A172 (cell line): ENCODE measurements around the gene MOK. TPM values are rescaled to one million over a fixed set of nuclear protein-coding genes. Genes with fewer than 3 reads are reported as not detected.
A peak's percentile ranks its signal among the peaks of the same experiment; 100 is the strongest.

Experiments used
- DNase-seq: peaks from one replicate; pipeline ENCODE4 v3.0.0-alpha.2; 2015; ENCODE audit warnings: low spot score
- total RNA-seq: library from RNA; depleted of rRNA; stranded (reverse); fragments of >200 nt; shearing (Covaris generic); gene quantifications from 2 replicates; pipeline ENCODE4 v1.2.3, GENCODE V29; 2014

Gene MOK
- total RNA-seq, 1 experiment from 2014 or later, result 8.4 TPM

DNA sequence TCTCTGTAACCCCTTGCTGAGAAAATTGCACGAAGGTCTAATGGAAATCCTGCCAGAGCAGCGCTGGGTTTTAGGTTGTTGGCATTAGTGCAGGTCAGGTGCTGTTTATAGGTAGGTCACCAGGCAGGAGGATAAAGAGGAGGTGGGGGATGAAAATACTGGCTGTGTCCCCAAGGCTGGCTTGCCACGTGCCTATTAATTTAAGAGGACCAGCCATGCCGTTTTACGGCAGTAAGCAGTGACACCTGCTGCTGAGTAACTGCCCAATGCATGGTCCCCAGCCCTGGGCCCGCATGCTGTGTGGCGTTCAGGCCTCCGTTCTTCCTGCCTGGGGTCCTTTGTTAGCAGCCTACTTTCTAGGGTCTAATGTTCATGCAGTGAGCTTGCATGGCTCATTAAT lies 98.0 kb downstream of the MOK start:
- DNase-seq, result no peak

DNA sequence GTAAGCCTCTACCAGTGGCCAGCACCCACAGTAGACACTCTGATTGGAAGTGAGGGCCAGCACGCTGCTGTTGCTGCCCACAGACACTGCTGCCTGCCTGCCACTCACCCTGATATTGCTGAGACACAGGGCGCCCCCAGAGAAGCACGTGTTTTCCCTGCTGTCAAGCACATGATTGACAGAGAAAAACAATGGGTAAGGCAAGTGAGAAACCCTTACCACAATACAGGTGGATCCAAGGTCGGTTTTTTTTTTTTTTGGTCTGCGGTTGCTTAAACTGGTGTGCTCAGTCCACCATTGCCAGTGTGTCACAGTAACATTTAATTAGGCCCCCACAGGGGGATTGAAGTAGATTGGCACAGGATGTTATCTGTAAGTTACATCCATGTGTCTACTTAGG lies 99.4 kb downstream of the MOK start:
- DNase-seq, result no peak

DNA sequence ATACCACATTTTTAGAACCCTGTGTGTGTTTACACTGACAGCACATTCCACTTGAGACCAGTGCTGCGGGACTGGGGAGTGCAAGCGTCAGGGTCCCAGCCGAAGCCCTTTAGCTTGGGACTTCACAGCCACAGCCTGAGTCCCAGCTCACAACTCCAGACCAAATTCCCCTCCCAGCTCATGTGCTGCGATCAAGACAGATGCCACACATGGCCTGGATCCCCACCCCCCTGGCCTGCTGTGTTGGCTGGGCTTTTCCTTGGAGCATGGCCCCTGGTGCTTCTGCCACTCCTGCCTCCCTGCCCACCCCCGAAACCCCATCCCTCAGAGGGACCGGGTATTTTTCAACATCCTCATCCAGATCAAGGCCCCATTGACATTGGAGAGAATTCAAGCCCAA lies 101.6 kb downstream of the MOK start:
- DNase-seq, result no peak

DNA sequence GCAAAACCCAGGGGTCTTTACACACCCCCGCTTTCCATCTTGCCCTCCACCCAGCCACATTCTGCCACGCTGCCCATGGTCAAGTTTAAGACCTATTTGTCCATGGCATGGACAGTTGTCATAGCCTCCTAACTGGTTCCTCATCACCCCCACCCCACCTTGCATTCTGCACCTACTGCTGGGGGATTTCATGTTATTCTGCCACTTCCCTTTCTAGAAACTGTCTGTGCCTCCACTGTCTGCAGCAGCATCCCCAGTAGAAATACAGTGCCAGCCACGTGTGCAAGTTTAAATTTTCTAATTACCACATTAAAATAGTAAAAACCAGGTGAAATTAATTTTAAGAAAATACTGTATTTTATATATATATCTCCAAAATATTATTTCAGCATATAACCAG lies 102.0 kb downstream of the MOK start:
- DNase-seq, result no peak

DNA sequence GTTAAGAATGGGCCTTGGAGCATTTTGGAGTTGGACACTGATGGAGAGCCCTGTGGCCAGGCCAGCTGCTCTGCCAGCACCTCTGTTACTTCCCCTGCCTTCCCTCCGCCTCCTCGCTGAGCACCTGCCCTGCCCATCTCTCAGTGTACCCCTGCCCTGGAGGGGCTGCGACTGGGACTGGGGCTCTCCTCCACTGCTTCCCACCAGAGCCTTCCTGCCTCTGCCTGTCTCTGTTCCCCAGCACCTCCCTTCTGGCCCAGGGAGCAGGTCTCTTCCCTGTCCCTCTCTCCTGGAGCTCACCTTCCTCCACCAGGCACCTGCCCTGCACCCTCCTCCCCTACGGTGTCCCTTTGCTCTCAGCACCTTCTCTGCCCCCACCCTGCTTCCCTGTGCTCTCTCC lies 103.2 kb downstream of the MOK start:
- DNase-seq, result no peak

DNA sequence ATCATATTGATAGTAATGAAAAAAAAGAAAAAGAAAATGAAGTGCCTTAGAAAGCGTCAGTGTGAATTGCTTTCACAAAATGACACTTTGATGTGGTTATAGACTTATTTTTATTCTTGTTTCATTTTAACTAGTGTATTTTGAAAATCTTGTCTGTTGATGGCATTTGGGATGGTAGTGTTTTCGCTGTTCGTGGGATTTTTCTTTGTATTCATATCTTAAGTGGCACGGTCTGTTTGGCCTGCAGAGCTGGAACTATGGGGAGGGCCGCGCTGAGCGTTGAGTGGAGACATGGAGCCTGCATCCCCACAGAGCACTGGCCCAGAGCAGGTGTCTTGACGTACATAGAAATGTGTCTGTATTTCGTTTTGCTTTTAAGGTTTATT lies 103.6 kb downstream of the MOK start:
- DNase-seq, result no peak

DNA sequence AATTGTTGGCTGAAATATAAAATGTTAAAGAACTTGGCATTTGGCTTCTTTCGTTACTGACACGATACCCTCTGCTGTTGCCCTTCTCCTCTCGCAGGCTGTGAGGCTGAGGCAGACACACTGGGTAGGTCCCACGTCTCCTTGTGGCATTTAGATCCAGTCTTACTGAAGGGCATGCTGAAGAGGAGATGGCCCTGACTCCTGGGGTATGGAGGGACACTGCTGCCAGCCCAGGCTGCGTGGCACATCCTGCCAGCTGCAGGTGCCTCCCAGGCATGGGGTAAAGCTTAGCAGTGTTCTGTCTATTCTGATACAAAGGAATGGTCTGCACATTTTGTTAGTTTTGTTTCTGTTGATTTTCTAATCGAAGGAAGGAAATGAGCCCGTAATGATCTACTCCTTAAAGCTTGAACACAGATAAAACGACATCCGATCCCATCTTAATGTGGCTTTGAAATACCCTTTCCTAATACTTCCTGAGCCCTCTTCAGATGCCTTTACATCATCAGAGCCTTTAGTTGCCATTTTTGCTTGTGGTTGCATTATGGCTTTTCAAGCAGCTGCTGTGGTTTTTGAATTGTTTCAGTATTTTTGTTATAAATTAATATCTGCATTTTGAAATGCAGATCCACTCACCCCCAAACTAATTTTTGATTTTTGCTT lies 104.1 kb downstream of the MOK start:
- no peak for DNase-seq

DNA sequence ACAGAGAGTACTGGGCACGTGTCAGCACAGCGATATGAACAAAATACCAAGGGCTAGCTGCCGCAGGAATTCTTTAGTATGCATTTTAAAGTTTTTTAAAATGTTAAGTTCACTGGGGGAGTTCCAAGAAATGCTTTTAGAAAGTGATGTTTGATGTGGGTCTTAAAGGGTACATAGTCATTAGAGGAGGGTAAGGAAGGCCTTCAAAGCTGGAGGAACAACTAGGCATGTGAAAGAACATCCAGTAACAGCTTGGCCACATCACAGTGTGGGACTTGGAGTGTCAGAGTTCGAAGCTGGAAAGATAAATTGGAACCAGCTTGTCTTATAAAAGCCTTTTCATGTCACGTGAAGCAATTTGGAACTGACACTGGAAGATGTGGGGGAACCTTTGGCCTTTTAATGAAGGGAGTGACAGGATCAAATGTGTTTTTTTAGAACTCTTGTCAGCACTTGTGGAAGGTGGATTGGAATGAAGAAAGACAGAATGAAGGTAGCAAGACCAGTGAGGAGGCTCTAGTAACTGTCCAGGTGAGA lies 107.6 kb downstream of the MOK start:
- DNase-seq, result no peak

DNA sequence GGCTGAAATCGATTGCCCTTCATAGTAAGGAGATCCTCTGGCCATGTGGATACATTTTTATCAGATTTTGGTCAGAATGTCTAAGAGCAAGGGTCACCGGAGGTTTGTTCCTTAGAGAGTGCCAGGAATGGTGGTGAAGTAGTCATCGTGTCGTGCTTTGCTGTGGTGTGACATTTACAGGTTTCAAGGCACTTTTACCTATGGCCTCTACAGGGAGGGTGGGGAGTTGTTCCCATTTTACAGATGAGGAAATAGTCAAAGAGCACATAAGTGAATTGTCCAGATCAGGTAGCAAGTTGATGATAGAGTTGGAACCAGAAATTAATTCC lies 108.1 kb downstream of the MOK start:
- no peak for DNase-seq

DNA sequence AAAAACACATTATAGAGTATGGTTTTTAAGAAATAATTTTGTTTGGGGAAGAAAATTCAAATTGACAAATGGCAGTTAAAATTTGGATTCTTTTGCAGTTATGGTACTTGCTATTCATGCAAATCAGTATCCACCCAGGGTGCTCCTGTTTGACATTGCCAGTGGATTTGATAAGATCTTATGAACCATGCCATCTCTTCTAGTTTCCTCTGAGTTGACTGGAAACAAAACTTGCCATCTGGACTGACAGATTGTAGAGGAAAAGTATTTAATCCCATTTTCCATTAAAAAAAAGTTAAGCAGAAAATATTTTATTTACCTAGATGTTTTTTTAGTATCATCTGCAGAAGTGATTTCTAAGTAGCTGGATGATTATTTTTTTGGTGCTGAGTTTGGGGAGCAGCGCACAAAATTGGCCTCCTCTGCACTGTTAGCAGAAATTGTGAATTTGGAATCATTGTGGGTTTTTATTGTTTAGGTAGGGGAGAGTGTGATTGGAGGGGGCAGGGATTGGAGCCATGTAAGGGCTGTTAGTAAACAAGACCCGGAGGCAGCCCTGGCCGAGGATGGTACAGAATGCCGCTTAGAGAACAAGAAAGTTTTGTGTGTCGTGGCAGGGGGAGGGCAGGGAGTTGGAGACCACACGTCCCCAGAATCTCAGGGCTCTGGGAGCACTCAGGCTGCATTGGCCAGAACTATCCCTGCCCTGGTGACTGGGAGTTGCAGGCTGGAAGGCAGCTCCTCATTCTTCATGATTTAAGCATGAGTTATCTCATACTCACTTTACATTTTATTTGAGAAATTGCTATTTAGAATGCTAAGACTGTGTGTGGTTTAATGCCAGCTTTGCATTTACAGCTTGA lies 108.7 kb downstream of the MOK start:
- no peak for DNase-seq

DNA sequence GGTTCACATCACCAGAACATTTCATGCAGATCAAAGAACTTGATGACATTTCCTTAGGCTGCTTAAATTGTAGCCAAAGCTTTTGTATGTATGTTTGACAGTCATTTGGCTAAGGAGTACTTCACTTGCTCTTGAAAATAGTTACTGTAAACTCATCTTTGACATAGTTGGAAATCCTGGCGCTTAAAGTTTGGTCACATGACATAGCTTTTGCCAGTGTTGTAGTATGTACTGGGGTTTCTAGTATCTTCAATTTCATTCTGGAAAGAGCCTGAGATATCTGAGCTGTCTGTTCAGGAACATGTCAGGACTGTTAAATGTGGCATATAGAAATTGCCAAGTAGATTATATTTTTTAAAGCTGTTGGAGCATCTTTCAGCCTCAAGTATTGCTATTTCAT lies 109.5 kb downstream of the MOK start:
- no peak for DNase-seq

DNA sequence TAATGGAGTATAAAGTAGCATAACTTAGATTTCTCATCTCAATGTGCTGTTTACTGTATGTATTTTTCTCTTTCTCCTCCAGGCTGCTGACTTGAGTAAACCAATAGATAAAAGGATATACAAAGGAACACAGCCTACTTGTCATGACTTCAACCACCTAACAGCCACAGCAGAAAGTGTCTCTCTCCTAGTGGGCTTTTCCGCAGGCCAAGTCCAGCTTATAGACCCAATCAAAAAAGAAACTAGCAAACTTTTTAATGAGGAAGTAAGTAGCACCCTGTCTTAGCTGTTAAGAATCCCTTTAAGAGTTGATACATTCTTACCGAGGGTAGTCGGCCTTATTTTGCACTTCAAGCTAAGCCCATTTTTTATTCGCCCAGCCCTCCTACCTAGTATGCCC lies 110.1 kb downstream of the MOK start:
- no peak for DNase-seq

DNA sequence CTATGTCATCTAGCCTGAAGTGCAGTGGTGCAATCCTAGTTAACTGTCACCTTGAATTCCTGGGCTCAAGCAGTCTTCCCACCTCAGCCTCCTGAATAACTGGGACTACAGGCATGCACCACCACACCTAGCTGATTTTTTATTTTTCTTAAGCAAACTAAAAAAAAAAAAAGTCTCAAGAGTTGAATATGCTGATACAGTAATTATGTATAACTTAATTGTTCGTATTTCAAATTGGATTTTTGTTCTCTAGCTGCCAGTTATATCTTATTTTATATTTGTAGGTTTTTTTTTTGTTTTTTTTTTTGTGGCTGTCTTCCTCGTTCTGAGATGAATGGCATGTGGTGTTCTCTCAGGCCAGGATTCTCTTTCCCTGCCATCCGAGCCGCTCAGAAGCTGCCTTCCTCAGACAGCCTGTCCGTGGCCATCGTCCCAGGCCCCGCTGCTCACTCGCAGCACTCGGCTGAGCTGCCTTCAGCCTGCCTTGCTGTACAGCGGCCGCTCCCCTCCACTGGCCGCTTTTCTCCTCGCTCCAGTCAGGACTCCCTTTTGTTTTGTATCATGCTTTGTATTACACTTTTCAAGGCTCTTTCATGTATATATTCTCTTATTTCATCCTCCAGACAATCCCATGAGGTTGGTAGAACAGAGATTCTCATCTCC lies 112.0 kb downstream of the MOK start:
- no peak for DNase-seq

DNA sequence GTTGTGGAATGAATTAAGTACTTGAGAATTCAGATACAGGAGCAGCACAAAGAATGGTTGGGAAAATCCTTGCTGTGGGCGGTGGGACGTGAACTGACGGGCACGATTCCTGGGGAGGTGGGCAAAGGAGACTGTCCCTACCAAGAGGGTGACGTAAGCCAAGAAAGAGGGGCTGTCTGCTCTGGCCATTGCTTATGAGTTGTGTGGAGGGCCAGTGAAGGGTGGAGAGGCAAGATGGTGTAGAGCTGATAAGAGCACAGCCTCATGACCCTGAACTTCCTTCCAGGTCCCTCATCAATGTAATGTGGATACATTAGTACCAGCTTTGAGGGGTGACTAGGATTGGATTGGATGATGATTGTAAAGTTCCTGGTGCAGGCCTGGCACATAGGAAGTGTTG lies 115.1 kb downstream of the MOK start:
- no peak for DNase-seq

DNA sequence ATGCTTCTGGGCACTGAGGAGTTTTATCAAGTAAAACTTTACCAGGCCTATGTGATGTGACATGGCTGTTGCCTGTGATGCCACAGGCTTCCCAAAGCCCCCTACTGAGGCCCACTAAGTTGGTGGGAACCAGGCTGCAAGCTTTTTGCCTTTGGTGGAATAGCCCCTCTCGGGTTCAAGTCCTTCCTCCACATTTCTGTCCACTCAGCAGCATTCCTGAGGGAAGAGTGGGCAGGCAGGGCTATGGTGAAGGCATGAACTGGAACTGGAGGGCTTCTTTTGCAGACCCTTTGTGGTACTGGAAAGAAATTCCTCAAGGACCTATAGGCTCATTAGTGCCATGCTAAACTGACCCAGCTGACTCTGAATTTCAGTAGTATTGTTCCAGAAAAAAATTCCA lies 116.8 kb downstream of the MOK start:
- no peak for DNase-seq

DNA sequence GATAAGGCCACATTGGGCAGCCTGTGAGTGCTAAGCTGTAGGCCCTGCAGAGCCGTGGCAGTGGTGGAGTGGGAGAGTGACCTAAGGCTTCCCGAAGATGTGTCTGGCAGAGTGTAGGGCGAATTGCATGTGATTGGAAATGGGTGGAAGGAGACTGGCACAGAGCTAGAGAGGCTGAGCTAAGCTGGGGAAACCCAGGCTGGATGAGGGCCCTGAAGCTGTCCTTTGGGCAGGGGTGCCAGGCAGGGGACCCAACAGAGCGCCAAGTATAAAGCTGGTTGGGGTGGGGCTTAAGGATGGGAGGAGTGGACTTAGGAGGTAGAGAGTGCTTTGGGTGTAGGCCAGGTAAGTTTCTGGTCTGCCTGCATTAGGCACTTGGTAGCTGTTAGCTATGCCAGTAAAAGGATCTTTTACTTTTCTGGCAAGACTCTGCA lies 117.4 kb downstream of the MOK start:
- DNase-seq, result peak; percentile 0

DNA sequence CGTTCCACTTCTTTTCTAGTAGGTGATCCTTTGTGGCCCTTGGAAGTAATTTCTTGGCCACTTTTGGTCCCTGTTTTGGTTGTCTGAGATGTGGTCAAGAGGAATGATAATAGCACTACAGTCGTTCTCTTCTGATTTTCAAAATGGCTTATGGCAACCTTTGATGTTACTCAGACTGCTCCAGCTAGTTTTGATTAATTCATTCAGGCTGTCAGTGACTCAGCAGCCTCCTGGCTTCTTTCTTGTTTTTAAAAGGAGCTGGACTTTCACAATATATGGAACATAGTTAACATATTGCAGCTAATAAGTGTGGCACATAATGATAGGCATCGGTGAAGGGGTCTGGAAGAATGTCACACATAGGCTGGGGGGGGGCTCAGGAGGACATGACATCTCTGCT lies 117.9 kb downstream of the MOK start:
- DNase-seq, result peak; percentile 71

DNA sequence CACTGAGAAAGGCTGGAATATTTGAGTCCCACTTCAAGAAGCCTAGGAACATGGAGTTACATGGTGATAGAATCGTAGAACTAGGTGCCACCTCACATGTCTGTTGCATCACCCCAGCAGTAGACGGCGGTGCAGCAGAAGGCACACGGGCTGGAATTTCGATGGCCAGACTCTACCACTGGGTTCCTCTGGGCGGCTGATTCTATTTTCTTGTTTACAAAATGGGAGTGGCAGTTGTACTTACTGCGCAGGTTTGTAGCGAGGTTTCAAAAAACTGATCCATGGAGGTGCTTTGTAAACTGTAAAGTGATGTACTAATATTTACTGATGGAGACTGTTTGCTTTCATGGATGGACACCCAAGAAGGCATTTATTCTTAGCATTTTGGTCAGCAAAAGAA lies 119.6 kb downstream of the MOK start:
- DNase-seq, result no peak

DNA sequence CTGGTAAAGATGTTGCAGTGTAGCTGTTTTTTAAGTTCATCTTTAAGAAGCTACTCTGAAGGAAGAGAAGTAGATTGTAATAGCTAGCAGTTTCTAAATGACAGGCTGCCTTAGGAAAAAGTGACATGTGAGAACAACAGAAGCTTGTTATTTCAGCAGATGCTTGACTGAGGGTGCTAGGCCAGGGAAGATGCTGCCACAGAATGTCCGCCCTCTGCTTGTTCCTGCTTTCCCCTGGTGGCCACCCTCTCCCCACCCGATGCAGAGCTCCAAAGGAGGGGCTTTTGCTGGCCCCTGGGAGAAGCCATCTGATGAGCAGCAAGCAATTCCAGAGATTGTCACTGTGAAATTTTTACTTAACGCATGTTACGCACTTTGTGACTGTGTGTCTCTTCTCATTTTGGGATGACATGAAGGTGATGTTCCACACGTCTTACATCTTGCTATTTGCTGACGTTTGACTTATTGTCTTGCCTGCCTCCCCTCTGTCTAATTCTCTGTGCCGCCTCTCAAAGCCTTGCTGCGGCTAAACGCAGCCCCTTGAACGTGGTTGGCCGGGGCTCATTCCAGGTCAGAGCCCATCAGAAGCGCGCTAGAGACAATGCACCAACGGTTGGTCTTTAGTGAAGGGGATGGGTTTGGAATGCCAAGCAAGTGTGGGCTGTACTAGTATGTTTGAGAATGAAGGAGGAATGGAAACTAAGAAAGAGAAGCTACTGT lies 120.5 kb downstream of the MOK start:
- DNase-seq, result no peak

DNA sequence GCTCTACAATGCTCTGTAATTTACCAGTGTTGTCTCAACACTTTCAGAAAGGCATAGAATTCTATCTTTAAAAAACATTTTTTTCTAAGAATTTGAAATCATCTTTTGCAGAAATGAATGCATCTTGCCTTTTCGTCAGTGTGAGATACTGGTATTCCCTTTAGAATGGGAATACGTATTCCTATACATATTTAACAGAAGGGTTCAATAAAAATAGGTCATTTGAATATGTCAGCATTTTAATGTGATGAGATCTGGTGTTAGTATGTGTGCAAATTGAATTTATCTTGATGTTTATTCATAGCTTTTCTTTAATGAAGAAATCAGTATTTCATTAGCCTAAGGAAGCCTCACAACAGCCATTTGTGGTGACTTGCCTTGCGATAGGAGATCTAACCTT lies 121.1 kb downstream of the MOK start:
- DNase-seq, result no peak

DNA sequence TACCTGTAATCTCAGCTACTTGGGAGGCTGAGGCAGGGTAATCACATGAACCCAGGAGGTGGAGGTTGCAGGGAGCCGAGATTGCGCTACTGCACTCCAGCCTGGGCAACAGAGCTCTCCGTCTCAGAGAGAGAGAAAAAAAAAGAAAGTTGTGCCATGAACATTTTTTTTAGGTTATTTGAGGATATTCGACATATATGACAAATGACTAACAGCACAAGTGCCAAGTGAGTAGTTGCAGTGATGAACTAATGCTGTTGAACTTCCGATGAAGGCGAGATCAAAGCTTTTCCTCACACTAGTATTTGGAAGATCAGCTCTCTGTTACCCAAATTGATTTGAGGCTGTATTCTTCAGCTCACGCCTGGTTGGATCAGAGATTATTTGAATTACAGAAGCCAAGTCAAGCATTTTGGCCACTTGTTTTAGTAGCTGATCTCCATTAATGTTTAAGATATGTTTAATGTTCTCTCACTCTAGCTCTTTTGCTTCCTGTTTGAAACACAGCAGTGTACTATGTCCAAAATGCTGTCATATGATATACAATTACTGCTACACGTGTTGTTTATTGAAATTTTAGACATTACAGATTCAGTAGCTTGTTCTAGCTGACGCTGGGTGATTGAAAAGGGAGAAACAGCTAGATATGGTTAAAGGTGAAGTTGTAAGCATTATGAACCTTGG lies 121.9 kb downstream of the MOK start:
- DNase-seq, result no peak

DNA sequence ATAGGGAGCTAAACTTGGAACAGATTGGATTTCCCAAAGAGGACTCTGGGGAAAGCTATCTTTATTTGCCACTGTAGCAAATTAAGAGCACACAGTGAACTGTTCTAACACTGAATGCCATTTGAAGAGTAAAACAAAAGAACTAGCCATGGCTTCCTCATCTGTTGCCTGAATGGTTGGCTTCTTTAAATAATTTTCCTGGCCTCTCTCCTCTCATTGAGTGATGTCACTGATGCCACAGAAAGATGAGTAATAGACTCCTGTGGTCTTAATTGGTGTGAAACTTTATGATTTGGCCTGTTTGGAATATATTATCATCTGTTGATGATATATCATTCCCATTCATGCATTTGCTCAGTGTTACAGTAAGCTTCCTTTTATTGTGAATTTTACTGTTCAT lies 122.8 kb downstream of the MOK start:
- peak; percentile 43 for DNase-seq
